Medulla oblongata (tissue), 1 donor: Measurements from ENCODE around the gene CAV2.
A peak's percentile ranks its signal among the peaks of the same experiment; 100 is the strongest.

Experiments used
- DNase-seq: peaks from one replicate; pipeline ENCODE4 v3.0.0-alpha.2; 2015; ENCODE audit errors: extremely low spot score

The CAV2 gene

DNA sequence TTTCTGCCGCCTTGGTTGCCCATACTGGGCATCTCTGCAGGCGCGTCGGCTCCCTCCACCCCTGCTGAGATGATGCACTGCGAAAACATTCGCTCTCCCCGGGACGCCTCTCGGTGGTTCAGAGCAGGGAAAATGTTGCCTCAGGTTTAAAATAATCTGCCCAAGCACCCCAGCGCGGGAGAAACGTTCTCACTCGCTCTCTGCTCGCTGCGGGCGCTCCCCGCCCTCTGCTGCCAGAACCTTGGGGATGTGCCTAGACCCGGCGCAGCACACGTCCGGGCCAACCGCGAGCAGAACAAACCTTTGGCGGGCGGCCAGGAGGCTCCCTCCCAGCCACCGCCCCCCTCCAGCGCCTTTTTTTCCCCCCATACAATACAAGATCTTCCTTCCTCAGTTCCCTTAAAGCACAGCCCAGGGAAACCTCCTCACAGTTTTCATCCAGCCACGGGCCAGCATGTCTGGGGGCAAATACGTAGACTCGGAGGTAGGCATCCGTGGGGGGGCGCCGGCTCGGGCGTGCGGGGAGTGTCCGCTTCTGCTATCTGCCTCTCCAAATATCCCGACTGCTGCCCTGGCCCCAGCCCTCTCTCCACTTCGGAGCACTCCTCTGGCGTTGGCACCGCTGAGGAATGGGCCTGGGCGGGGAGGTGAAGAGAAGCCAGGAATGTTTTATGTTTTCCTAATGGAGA is 25.2 kb downstream of the CAV2 start, which contains the start of gene CAV1:
TSS of gene CAV1 (plus strand) at position 428 of the 689 bp plus-strand sequence. CDS start at position 455, 27 bp downstream.
- peak; percentile 46 for DNase-seq

DNA sequence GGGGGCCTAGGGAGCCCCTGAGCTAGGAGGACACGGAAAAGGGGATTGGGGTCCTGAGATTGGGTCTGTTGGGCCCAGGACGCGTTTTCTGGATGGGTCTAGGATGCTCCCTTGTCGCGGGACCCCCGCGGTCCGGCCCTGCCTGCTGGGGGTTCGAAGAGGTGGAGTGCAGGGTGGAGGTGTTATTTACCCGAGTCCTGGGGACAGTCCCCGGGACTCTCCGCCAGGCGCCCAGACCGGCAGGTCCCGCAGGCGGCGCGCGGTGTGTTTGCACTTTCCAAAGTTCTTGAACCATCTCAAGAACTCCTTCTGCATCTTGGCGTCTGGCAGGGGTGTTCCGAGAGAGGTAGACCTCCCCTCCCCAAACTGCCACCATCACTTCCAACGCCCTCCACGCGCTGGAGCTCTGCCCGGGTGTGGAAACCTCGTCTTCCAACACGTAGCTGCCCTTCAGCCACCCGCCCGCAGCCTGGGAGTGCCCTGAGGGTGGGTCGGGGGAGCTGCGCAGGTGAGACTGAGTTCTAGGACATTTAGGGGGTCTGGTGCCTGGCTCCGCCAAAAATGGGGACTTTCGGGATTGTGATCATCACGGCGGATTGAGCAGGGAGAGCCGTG is 25.9 kb downstream of the CAV2 start:
- DNase-seq, result no peak

DNA sequence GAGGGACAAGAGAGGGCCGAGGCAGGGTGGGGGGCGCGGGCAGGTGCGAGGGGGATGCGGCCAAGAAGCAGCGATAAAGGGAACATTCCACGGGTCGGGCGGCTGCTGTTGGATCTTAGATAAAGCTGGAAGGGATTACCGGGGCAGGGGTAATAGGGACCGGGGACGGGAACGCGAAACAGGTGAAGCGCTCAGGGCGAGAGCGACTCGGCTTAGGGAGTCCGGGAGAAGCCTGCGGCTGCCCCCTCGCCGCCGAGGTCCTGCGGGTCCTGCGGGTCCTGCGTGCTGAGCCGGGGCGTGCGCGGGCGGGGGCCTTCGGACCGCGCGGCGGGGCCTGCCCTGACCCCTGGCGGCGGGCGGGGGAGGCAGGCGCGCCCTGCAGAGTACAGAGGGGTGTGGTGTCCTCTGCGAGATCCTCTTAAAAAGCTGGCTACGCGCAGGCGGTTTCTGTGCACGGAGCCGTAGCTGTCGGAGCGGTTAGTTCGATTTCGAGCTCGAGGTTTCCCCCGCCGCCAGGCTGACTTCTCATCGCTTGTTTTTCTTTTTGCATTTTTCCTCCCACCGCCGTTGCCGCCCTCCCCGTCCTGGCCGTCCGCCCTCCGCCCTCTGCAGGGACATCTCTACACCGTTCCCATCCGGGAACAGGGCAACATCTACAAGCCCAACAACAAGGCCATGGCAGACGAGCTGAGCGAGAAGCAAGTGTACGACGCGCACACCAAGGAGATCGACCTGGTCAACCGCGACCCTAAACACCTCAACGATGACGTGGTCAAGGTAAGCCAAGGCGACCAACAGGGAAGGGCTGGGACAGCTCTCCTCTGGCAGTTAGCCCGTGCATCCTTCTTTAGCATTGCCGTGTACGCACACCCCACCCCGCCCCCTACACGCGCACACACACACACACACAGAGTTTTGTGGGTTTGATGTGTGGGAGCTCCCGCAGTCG is 26.6 kb downstream of the CAV2 start:
- peak; percentile 58 for DNase-seq

DNA sequence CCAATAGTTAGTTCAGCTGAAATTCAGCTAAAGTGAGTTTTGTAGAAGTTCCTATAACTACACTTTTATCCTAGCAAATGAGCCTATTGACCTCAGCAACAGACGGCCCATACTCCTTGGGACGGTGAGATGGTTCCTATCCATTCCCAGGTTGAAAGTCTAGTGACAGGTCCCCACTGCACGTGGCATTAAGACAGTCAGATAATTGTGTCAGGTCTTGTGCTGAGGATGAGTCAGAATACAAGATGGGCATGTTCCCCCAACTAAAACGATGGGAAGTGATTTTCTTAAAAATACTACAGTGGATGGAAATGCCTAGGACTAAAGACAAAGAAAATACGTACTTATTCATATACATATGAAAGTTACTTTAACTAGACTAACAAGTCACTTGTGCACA is 27.4 kb downstream of the CAV2 start:
- no peak for DNase-seq

- DNase-seq, result no peak
These were observed 28.0 kb downstream of the CAV2 start for GRCh38 chr7:116527521-116527920.

DNA sequence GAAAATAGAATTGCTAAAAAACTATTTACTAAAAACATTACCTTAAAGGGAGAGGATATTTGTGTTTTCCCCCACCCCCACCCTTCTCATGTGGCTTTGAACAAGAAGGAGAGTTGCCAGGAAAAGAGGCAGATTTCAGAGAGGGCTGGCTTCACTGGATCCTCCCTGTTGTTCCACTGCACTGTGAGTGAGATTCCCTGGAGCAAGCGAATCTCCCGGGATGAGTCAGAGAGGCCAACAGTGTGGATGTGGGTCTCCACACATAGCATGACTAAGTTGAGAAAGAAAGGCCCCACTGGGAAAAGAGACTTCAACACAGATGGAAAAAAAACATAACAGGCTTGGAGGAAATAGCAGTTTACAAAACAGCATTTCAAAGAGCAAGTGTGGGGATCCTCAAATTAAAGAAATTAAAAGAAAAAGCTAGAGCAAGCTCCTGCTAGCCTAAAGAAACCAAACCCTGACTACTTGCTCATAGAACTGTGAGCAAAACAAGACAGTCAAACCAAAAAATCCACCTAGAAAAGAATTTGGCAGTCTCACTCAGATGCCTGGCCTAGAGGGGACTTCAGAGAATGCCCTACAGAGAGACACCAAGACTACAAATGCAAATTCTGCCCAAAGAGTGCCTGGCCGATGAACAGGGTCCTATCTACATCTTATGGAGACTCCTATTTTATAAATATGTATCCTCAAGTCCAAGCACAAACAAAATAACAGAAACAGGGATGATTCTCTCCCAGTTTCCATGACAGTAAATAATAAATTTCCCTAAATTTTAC is 28.7 kb downstream of the CAV2 start:
- DNase-seq, result no peak

- DNase-seq, result no peak
These were observed 29.7 kb downstream of the CAV2 start for GRCh38 chr7:116529250-116529649.

GRCh38 chr7:116530107-116530820 is 30.7 kb downstream of the CAV2 start:
- DNase-seq, result no peak

DNA sequence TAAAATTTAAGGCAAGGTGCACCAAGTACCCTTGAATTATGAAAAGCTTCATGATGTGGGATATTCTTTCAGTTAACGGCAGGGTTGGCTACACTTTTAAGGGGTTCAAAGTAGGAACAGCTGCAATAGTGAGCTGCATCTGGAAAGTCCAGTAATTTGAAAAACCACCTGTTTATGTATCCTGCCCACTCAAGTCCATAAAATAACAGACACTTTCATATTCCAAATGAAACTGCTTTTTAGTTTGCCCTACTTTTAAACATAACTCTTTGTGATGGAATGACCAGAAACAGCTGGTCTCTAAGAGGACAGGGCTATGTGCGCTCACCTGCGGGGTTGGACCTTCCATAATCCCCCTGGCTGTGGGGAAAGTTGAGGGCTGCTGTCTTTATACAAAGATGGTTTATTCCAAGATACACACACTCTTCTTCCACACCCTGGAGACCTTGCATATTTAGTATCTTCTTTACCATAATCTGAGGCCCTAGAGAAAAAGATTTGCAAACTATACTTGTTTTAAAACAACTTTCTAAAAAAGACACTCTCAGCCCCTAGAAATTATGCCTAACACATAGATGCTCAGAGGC is 32.7 kb downstream of the CAV2 start:
- DNase-seq, result no peak

DNA sequence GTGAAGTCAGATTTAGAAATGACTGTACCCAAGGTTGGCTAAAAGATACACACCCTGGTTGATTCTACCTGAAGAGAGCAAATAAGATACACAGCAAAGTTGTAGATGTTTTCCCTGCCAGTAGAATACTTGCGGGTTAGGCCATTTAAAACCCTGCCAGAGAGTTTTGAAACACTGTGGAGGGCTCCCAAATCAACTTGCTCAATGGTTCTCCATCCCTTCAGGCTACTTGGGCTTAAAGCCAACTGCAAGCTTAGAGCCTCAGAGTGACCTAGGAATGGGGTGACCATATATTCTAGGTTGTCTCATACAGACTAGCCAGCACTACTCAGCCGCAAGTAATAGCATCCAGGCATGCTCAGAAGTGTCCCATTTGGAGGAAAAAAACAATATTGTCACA is 35.3 kb downstream of the CAV2 start:
- no peak for DNase-seq

DNA sequence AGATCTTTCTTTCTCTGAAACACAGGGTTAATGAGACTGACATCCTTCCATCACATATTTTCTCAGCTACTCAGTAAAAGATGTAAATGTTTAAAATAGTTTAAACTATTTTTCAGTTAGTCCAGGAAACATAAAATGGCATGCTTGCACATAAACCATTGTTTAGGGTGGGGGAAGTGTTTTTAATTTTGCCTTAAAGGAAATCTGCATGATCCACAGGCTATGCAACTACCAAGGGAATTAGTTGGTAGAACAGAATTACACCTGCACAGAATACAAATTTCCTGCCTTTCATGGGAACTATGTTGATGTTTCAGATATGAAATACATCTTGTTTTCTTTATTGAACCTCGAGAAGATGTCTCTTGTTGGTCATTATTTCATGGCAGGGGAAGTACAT is 35.9 kb downstream of the CAV2 start:
- no peak for DNase-seq

- no peak for DNase-seq
These were observed 38.6 kb downstream of the CAV2 start for GRCh38 chr7:116538138-116538537.

GRCh38 chr7:116539879-116540278 is 40.3 kb downstream of the CAV2 start:
- no peak for DNase-seq

- no peak for DNase-seq
These were observed 41.2 kb downstream of the CAV2 start for GRCh38 chr7:116540743-116541142.

- DNase-seq, result no peak
These were observed 42.4 kb downstream of the CAV2 start for GRCh38 chr7:116541951-116542350.

- no peak for DNase-seq
These were observed 43.1 kb downstream of the CAV2 start for GRCh38 chr7:116542618-116543017.

DNA sequence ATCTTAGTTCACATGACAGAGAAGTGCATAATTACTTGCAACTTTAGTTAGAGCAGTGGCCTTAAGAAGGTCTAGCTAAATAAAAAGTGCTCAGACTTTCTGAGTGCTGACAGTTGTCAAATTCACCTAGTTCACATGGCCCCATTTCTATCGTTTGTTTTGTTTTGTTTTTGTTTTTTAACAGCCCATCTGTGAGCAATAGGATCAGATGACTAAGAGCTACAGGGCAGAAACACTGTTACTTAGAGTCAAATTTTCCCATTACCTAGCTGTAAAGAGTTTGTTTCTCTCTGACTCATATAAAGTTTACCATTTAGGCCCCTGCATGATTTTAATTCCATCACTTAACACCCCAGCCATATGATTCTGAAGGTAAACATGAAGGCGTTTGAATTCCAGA is 44.1 kb downstream of the CAV2 start:
- no peak for DNase-seq

DNA sequence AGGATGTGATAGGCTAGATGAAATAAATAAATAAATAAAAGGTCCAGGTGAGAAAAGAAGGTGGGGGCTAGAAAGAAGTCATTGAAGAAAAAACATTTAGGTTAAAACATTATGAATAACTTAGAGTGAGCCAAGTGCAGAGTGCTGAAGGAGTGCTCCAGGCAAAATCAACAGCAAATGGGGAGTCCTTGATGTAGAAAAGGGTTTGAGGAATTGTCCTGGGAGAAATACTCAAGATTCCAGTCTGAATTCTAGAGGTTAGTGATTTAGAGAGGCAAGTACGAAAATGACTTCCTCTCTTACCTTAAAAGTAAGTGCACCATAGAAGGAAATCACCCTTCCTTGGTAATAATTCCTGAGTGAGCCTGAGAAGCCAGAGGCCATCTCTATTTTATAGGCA is 44.9 kb downstream of the CAV2 start:
- no peak for DNase-seq

- DNase-seq, result no peak
These were observed 46.0 kb downstream of the CAV2 start for GRCh38 chr7:116545411-116545993.

DNA sequence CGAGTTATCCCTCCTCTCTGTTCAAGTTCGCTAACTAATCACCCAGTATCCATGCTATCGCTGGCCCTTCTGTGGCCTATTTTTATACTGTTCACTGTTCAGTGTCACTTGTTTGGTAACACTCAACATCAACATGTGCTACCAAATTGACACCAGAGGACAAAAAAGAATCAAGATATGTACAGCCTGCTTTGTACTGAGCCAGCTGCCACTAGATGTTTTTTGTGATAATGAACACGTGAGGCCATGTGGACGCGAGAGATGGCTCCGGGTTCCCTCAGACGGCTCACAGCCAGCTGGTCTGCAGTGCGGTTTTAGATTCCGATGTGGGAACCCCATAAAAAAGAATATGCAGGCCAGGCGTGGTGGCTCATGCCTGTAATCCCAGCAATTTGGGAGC is 46.5 kb downstream of the CAV2 start:
- no peak for DNase-seq
